SK-N-SH (cell line): ENCODE measurements around the gene OPA3. TPM values are rescaled to one million over a fixed set of nuclear protein-coding genes. Genes with fewer than 3 reads are reported as not detected.

Experiments
- CTCF ChIA-PET: fragments of 300-600, 350-600 bp; formaldehyde crosslinking; extraction: SDS; loops from one replicate; lab custom pipeline; 2021; lab: Yijun Ruan, JAX
- POLR2A ChIA-PET: fragments of 350-600 bp; sonication (Branson Sonifier 250); formaldehyde crosslinking; extraction: SDS; loops from one replicate; lab custom pipeline; 2020; ENCODE audit warnings: antibody characterized with exemption, inconsistent platforms; lab: Yijun Ruan, JAX
- DNase-seq: peaks from one replicate; pipeline ENCODE4 v3.0.0; 2012
- H2AFZ ChIP-seq: fragments of 200-600 bp; sonication (generic); 2 replicates; pipeline ENCODE4 v1.8.1; 2016; ENCODE audit warnings: antibody characterized with exemption, mild to moderate bottlenecking, low read depth
- H3F3A ChIP-seq: fragments of 200-600 bp; sonication (generic); replicated peaks from 2 replicates; pipeline ENCODE3; 2016; ENCODE audit warnings: antibody characterized with exemption, mild to moderate bottlenecking; ENCODE audit not compliant: insufficient read depth
- H3K27ac ChIP-seq, 2 experiments: fragments of 200-500 bp in 1 of 2; fragments of 200-600 bp in 1 of 2; sonication (Bioruptor generic) in 1 of 2; sonication (generic), shearing (Covaris generic) in 1 of 2; 2 replicates each; pipeline versions ENCODE4 v1.5.1 to v1.6.1; 2014 to 2016; ENCODE audit warnings: low read depth in 2 of 2, inconsistent platforms in 1 of 2, low read length in 1 of 2, mild to moderate bottlenecking in 1 of 2, mixed read lengths in 1 of 2
- H3K27me3 ChIP-seq: fragments of 200-600 bp; sonication (generic), shearing (Covaris generic); 2 replicates; pipeline ENCODE4 v1.6.1; 2016; ENCODE audit warnings: mixed run types; ENCODE audit not compliant: insufficient read depth
- H3K36me3 ChIP-seq, 2 experiments: fragments of 200-500 bp in 1 of 2; fragments of 200-600 bp in 1 of 2; sonication (Bioruptor generic) in 1 of 2; sonication (generic) in 1 of 2; replicated peaks in 1 of 2; 2 replicates each; pipeline versions ENCODE3 to v1.5.1; 2014 to 2016; ENCODE audit warnings: low read length in 1 of 2, mild to moderate bottlenecking in 1 of 2; ENCODE audit not compliant: insufficient read depth in 2 of 2, control insufficient read depth in 1 of 2
- H3K4me1 ChIP-seq, 2 experiments: fragments of 200-500 bp in 1 of 2; fragments of 200-600 bp in 1 of 2; sonication (Bioruptor generic) in 1 of 2; sonication (generic), shearing (Covaris generic) in 1 of 2; 2 replicates each; pipeline versions ENCODE4 v1.5.1 to v1.6.1; 2014 to 2016; ENCODE audit warnings: low read depth in 1 of 2, low read length in 1 of 2, mixed run types in 1 of 2; ENCODE audit not compliant: insufficient read depth in 2 of 2, control insufficient read depth in 1 of 2
- H3K4me2 ChIP-seq: fragments of 200-600 bp; sonication (generic), shearing (Covaris generic); 2 replicates; pipeline ENCODE4 v1.6.1; 2017; ENCODE audit warnings: mixed run types
- H3K4me3 ChIP-seq, 2 experiments: fragments of 200-500 bp in 1 of 2; fragments of 200-600 bp in 1 of 2; sonication (Bioruptor generic) in 1 of 2; sonication (generic), shearing (Covaris generic) in 1 of 2; 2 replicates each; pipeline versions ENCODE4 v1.5.1 to v1.8.1; 2014 to 2016; ENCODE audit warnings: low read depth in 2 of 2, inconsistent platforms in 1 of 2, low read length in 1 of 2, mild to moderate bottlenecking in 1 of 2, mixed read lengths in 1 of 2, moderate library complexity in 1 of 2
- H3K79me2 ChIP-seq: fragments of 200-600 bp; sonication (generic); 2 replicates; pipeline ENCODE4 v1.8.1; 2017; ENCODE audit warnings: mild to moderate bottlenecking; ENCODE audit not compliant: insufficient read depth
- H3K9ac ChIP-seq: fragments of 200-600 bp; sonication (generic); 2 replicates; pipeline ENCODE4 v1.6.1; 2017; ENCODE audit warnings: mixed run types
- H3K9me2 ChIP-seq: fragments of 200-600 bp; sonication (generic); 2 replicates; pipeline ENCODE4 v1.6.1; 2017; ENCODE audit warnings: mixed run types
- H3K9me3 ChIP-seq: fragments of 200-600 bp; sonication (generic); 2 replicates; pipeline ENCODE4 v1.6.1; 2017; ENCODE audit warnings: mixed run types, mild to moderate bottlenecking, moderate library complexity
- H4K20me1 ChIP-seq: fragments of 200-600 bp; sonication (generic); 2 replicates; pipeline ENCODE4 v1.6.1; 2017; ENCODE audit warnings: mild to moderate bottlenecking, mixed run types; ENCODE audit not compliant: insufficient read depth
- EP300 ChIP-seq, 2 experiments: IDR thresholded peaks; 2 replicates each; pipeline versions ENCODE4 v1.4.0 to v1.6.1; 2012; ENCODE audit warnings: borderline replicate concordance in 1 of 2, low read depth in 1 of 2, low read length in 1 of 2
- EZH2phosphoT487 ChIP-seq: fragments of 200-600 bp; sonication (generic); IDR thresholded peaks from 2 replicates; pipeline ENCODE4 v1.6.1; 2017; ENCODE audit warnings: low read depth, mixed run types, mild to moderate bottlenecking, antibody characterized with exemption, moderate library complexity, borderline replicate concordance
- FOXJ3 ChIP-seq: sonication (generic); formaldehyde crosslinking; IDR thresholded peaks from 2 replicates; pipeline ENCODE4 v1.5.1; 2020; ENCODE audit warnings: mild to moderate bottlenecking, missing genetic modification reagents
- IRF3 ChIP-seq: fragments of 150-350 bp; IDR thresholded peaks from 2 replicates; pipeline ENCODE4 v1.6.1; 2016; ENCODE audit warnings: mild to moderate bottlenecking, low read depth, low read length
- JUND ChIP-seq: IDR thresholded peaks from 2 replicates; pipeline ENCODE4 v1.4.0; 2012
- MXI1 ChIP-seq: IDR thresholded peaks from 2 replicates; pipeline ENCODE4 v1.6.1; 2012; ENCODE audit warnings: mild to moderate bottlenecking, low read depth, low read length, improper control_type of control experiment
- NFIC ChIP-seq: IDR thresholded peaks from 2 replicates; pipeline ENCODE4 v1.4.0; 2012; ENCODE audit warnings: borderline replicate concordance
- PBX3 ChIP-seq: IDR thresholded peaks from 2 replicates; pipeline ENCODE4; 2012
- RCOR1 ChIP-seq: fragments of 150-350 bp; IDR thresholded peaks from 2 replicates; pipeline ENCODE4 v1.6.1; 2017; ENCODE audit warnings: antibody characterized with exemption, low read length
- REST ChIP-seq: IDR thresholded peaks from 2 replicates; pipeline ENCODE4 v1.6.1; 2012; ENCODE audit warnings: mild to moderate bottlenecking, low read depth, low read length, moderate library complexity
- USF1 ChIP-seq: IDR thresholded peaks from 2 replicates; pipeline ENCODE4 v1.4.0; 2012; ENCODE audit warnings: low read depth, borderline replicate concordance
- USF2 ChIP-seq: fragments of 150-350 bp; IDR thresholded peaks from 2 replicates; pipeline ENCODE4 v1.6.1; 2017; ENCODE audit warnings: antibody characterized with exemption, low read length, low read depth, borderline replicate concordance
- WGBS: methylation state at CpG from one replicate; pipeline ENCODE4 v1.1.6; 2017; ENCODE audit warnings: low lambda C conversion rate; 5-methylcytosine and 5-hydroxymethylcytosine counted together
- polyA plus RNA-seq, 3 experiments: library from polyadenylated mRNA; depleted of rRNA; stranded (reverse); fragments of >200 nt; gene quantifications; 2 replicates each; pipeline ENCODE4 v1.2.3, GENCODE V29; 2012

The OPA3 gene
- polyA plus RNA-seq, 1 of the 3 experiments (the other 2 are of a cell fraction), result 10.0 TPM

GRCh38 chr19:45523642-45524256 lies 60.9 kb downstream of the OPA3 start (continued):
- TF ChIP-seq REST (0 out of 2 replicates have a peak, but pooled peaks have one; percentile 19), USF2 (no peak), MXI1 (no peak), NFIC (no peak), FOXJ3 (CRISPR knock-in tag) (no peak), EZH2phosphoT487 (no peak)

GRCh38 chr19:45522010-45522941 lies 62.3 kb downstream of the OPA3 start:
- Histone ChIP-seq H3K4me2 (no peak overlapping the region), H3K9ac (no peak overlapping the region), H3K9me3 (no peaks in the 10 kb centered on the region), H2AFZ (no peak overlapping the region), H3F3A (peaks cover 31% of the 10 kb centered on the region), H4K20me1 (peaks cover 22% of the 10 kb centered on the region; the same call in 1 of the 2 replicates), H3K9me2 (no peaks in the 10 kb centered on the region), H3K27me3 (no peaks in the 10 kb centered on the region), H3K4me1 (no peaks in the 10 kb centered on the region), H3K36me3 (peaks cover 30 to 38% of the 10 kb centered on the region in 2 experiments), H3K79me2 (peaks cover 20% of the 10 kb centered on the region; the same call in 1 of the 2 replicates), H3K27ac (no peak overlapping the region), H3K4me3 (no peak overlapping the region)
- WGBS, result 92% methylated on average over 20 of the region's 24 CpGs
- ChIA-PET POLR2A (no interaction called here), CTCF (interaction anchor here (0.7 to 1.3 kb wide), 3 partner anchors 13 to 121 kb away, joined by 3 to 7 read pairs (median 3); no protein-coding TSS in a partner anchor)
- TF ChIP-seq USF1 (no peak), JUND (no peak), RCOR1 (no peak), PBX3 (no peak), EP300 (IDR thresholded peaks at IDR 0.05; ENCODE audit: borderline replicate concordance in 1 of 2, low read depth in 1 of 2, low read length in 1 of 2) (no peak), IRF3 (no peak), FOXJ3 (CRISPR knock-in tag) (no peak)
- no peak for DNase-seq
